Gastroesophageal sphincter (tissue), 3 donors: ENCODE measurements around the gene A1BG.

Experiments used
- EP300 ChIP-seq: sonication (generic); formaldehyde crosslinking; IDR thresholded peaks from one replicate; pipeline ENCODE4 v1.6.1; 2017; ENCODE audit warnings: antibody characterized with exemption, mild to moderate bottlenecking
- POLR2A ChIP-seq, 2 donors: fragments of 450-650 bp; IDR thresholded peaks; one replicate each; pipeline ENCODE4 v1.6.1; 2017; ENCODE audit warnings: antibody characterized with exemption in 2 of 2, mild to moderate bottlenecking in 2 of 2, moderate library complexity in 1 of 2
- POLR2AphosphoS5 ChIP-seq: sonication (generic); formaldehyde crosslinking; IDR thresholded peaks from one replicate; pipeline ENCODE4 v1.6.1; 2017; ENCODE audit warnings: antibody characterized with exemption
- TF ChIP-seq, protein P1 (sequence below), 4 experiments: fragments of 200-600 bp in 2 of 4; fragments of 450-650 bp in 2 of 4; sonication (generic) in 1 of 4; IDR thresholded peaks; one replicate each; pipeline ENCODE4 v1.5.1; 2017 to 2019; ENCODE audit warnings: antibody characterized with exemption in 4 of 4, mild to moderate bottlenecking in 2 of 4, moderate library complexity in 2 of 4

- TF ChIP-seq, protein P1, sequence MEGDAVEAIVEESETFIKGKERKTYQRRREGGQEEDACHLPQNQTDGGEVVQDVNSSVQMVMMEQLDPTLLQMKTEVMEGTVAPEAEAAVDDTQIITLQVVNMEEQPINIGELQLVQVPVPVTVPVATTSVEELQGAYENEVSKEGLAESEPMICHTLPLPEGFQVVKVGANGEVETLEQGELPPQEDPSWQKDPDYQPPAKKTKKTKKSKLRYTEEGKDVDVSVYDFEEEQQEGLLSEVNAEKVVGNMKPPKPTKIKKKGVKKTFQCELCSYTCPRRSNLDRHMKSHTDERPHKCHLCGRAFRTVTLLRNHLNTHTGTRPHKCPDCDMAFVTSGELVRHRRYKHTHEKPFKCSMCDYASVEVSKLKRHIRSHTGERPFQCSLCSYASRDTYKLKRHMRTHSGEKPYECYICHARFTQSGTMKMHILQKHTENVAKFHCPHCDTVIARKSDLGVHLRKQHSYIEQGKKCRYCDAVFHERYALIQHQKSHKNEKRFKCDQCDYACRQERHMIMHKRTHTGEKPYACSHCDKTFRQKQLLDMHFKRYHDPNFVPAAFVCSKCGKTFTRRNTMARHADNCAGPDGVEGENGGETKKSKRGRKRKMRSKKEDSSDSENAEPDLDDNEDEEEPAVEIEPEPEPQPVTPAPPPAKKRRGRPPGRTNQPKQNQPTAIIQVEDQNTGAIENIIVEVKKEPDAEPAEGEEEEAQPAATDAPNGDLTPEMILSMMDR (IDR thresholded peaks at IDR 0.05): no peak
- TF ChIP-seq POLR2A (IDR thresholded peaks at IDR 0.05): no peak
- no peak for TF ChIP-seq EP300
- TF ChIP-seq POLR2AphosphoS5: no peak
Measured at GRCh38 chr19:58393725-58394033, 40.4 kb upstream of the A1BG start.
